NB4 (cell line): Measurements from ENCODE around the gene CDC25A.

Experiments used
- MYC ChIP-seq: IDR thresholded peaks from 2 replicates; pipeline ENCODE4 v1.6.1; 2011; ENCODE audit warnings: low read depth, low read length
- POLR2A ChIP-seq: IDR thresholded peaks from 2 replicates; pipeline ENCODE4 v1.6.1; 2011; ENCODE audit warnings: mild to moderate bottlenecking; ENCODE audit not compliant: insufficient read length; ENCODE audit errors: extremely low read depth
- TF ChIP-seq, protein P1 (sequence below): IDR thresholded peaks from one replicate; pipeline ENCODE4 v1.5.1; 2012; ENCODE audit warnings: low read depth, low read length
- TF ChIP-seq, protein P2 (sequence below): IDR thresholded peaks from 2 replicates; pipeline ENCODE4 v1.6.1; 2011; ENCODE audit warnings: low read depth, low read length

- TF ChIP-seq POLR2A, result no peak
- TF ChIP-seq, protein P1, sequence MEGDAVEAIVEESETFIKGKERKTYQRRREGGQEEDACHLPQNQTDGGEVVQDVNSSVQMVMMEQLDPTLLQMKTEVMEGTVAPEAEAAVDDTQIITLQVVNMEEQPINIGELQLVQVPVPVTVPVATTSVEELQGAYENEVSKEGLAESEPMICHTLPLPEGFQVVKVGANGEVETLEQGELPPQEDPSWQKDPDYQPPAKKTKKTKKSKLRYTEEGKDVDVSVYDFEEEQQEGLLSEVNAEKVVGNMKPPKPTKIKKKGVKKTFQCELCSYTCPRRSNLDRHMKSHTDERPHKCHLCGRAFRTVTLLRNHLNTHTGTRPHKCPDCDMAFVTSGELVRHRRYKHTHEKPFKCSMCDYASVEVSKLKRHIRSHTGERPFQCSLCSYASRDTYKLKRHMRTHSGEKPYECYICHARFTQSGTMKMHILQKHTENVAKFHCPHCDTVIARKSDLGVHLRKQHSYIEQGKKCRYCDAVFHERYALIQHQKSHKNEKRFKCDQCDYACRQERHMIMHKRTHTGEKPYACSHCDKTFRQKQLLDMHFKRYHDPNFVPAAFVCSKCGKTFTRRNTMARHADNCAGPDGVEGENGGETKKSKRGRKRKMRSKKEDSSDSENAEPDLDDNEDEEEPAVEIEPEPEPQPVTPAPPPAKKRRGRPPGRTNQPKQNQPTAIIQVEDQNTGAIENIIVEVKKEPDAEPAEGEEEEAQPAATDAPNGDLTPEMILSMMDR, result no peak
- TF ChIP-seq, protein P2, sequence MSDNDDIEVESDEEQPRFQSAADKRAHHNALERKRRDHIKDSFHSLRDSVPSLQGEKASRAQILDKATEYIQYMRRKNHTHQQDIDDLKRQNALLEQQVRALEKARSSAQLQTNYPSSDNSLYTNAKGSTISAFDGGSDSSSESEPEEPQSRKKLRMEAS, result no peak
- no peak for TF ChIP-seq MYC
These were observed 65.7 kb downstream of the CDC25A start for GRCh38 chr3:48122504-48122903.
